DMS53 treated with DMSO at 0.1 percent for 48 hours (cell line): ENCODE results near the gene TUBA4B.
"Not testable (repeated sequence)": the region's sequence is repeated elsewhere in the genome, so short reads cannot be mapped to it uniquely, and the experiment has no call there.

Experiments
- DNase-seq: peaks from one replicate; lab custom pipeline; 2025; ENCODE audit not compliant: unreplicated experiment; lab: John Stamatoyannopoulos, UW

Gene TUBA4B

DNA sequence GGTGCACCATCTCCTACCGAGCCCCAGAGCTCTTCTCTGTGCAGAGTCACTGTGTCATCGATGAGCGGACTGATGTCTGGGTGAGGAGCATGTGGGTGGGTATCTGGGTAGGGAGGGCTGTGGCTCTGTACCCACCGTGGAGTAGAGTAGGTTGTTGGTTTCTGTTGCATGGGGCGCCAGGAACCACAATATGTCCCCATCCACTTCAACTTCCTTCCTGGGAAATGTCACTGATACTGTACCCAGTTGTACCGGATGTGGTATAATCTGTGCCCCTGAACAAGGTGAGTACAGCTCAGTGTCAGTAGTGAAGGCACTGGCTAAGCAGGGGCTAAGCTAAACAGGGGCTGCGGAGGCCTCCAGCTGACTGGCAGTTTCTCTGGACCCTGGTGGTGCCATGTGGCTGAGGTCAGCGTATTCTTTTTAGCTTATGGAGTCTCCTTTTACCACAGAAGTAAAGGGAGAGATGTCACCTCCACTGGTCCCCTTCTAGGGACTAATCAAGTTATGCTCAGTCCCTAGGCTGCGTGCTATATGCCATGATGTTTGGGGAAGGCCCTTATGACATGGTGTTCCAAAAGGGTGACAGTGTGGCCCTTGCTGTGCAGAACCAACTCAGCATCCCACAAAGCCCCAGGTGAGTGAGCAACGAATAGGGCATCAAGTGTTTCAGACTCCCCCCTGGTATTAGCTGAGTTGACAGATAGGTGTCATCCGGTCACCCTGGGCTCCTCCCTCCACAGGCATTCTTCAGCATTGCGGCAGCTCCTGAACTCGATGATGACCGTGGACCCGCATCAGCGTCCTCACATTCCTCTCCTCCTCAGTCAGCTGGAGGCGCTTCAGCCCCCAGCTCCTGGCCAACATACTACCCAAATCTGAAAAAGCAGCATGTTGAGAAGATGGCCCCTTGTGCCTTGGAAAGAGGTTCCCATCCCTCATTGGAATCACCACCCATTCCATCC lies 5.1 kb upstream of the TUBA4B start:
- no peak for DNase-seq

DNA sequence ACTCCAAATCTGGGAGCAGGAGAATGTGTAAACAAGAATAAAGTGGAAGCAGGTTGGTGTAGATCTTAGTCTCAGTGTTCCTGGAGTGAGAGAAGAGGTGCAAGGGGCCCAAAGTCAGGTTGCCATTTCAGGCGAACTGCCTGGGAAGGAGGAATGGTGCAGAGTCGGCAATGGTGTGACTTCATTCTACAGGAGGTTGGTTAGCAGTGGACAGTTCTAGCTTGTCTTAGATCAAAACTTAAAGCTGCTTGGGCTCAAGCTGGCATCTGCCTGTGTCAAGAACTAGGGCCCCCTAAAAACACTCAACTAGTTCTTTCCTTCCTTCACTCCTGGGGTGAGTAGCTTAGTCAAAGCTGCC lies 4.2 kb upstream of the TUBA4B start:
- DNase-seq: no peak

DNA sequence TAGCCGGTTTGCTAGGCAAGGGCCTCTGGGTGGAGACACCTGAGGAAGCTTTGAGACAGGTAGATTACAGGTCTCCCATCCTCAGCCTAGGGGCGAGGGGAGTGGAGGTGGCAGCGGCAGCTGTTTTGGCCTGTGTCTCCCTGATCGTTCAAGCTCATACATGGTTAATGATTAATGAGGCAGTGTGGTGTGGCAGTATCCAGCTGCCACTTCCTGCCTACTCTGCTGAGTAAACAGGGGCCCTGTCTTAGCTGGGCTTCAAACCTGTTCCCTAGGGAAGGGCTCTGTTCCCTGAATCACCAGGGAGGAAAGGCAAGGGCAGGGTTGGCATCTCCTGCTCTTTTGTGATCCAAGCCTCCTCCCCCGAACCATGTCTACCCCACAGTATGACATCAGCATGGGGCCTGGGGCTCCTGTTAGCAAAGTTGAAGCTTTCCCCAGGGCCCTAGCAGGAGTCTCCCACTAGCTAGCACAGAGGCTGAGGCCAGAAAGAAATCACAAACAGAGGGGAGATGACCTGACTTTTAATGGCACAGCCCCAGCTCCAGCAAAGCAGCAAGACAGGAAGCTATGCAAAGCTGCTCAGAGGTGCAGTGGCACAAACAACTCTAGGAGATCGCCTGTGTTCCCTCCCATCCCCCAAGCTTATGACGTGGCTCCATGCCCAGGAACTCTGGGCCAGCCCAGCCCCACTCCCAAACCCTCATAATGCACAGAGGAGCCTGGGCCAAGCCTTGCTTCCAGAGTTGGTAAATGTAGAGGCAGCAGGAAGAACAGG lies 3.7 kb upstream of the TUBA4B start:
- DNase-seq: peak; percentile 95

DNA sequence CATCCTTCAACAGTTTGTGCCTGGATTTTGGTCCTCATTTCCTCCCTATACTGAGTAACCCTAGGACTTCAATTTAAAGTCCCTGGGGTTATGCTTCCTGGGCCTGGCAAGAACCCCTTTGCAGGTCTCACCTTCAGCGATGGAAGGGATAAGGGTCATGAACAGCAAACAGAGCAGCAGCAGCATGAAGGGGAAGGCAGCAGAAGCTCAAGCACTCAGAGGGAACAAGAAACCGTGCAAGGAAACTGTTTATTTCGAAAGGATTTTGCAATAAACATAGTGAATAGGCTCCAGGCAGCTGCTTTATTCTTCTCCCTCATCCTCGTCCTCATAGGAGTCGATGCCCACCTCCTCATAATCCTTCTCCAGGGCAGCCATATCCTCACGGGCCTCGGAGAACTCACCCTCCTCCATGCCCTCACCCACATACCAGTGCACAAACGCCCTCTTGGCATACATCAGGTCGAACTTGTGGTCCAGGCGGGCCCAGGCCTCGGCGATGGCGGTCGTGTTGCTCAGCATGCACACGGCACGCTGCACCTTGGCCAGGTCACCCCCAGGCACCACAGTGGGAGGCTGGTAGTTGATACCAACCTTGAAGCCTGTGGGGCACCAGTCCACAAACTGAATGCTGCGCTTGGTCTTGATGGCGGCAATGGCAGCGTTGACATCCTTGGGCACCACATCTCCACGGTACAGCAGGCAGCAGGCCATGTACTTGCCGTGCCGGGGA lies 2.8 kb upstream of the TUBA4B start:
- peak; percentile 9 for DNase-seq

DNA sequence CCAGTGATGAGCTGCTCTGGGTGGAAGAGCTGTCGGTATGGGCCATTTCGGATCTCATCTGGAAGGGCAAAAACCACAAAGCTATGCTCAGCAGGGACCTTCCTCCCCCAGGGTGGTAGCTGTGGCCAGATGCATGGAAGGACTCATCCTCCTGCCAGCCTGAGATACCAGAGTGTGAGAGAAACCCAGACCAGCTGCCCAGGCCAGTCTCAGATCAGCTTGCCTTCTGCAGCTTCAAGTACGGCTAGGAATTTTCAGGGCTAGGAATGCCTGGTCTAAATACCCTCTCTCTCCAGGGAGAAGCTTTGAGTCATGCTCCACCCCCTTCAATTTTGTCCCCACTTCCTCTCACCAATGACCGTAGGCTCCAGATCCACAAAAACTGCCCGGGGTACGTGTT lies 1.4 kb upstream of the TUBA4B start:
- DNase-seq: no peak

DNA sequence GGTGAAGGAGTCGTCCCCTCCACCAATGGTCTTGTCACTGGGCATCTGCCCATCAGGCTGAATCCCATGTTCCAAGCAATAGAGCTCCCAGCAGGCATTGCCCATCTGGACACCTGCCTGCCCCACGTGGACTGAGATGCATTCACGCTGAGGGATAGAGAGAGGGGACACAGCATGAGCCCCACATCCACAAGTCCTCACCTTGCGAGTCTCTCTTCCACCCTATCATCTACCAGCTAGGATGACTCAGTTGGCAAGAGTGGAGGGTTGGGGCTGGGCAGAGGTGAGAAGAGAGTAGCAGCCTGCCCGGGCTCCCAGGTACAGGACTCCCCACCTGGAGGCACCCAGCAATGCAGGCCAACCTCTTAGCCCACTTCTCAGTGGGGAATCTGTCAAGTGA lies 959 bp upstream of the TUBA4B start:
- DNase-seq: no peak

DNA sequence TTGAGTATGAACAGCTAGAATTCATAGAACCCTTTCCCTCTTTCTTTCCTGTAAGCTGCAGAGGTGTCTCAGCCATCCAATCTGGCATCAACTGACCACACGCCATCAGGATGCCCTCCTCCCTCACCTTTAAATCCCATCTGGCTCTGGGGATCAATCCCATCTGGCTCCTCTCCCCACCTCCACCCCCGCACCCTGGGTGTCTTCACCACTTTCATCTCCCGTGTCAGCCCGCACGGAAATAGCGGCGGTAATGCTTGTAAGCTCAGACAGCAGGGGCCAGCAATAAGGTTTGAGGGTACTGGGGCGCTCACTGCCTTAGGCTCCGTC lies 508 bp upstream of the TUBA4B start:
- DNase-seq: no peak

DNA sequence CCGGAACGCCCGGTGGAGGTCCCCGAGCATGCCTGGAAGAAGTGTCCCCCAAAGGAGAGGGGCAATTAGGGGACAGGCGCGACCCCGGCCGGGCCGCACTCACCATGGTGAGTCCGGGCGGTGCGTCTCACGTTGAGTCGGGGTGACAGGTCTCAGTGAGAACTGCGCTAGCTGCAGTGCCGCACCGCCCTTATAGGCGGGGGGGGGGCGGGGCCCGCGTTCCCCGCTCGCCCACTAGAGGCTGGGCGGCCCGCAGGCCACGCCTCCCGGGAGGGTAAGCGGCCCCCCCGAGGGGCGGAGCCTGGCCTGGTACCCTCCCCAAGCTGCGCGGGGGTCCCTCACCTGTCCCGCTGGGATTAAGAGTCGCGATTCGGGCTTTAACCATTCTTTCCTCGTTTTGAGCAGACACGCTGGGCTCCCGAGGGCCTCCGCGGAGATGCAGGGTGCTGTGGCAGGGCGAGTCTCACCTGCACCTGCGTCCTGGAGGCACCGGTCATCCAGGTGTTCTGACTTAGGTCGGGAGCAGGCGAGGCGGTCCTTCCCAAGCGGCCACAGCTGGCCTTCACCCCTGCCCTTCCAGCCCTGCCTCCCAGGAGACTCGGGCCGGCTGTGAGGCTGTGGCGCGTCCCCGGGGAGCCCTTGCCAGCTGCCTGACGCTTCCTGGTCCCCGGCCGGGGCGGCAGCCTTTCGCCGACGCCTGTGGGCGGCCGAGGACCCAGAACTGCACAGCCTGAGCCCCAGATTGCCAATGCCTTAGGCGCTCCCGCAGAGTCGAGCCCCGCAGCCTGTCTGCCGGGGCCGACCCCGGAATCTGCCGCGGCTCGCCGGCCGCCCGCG lies 928 bp downstream of the TUBA4B start, which contains the start of gene TUBA4A:
Gene TUBA4A, minus strand, starts transcription at position 166 of the 837 bp plus-strand sequence. Its CDS starts 60 bp downstream, at position 106.
- DNase-seq: peak; percentile 69

DNA sequence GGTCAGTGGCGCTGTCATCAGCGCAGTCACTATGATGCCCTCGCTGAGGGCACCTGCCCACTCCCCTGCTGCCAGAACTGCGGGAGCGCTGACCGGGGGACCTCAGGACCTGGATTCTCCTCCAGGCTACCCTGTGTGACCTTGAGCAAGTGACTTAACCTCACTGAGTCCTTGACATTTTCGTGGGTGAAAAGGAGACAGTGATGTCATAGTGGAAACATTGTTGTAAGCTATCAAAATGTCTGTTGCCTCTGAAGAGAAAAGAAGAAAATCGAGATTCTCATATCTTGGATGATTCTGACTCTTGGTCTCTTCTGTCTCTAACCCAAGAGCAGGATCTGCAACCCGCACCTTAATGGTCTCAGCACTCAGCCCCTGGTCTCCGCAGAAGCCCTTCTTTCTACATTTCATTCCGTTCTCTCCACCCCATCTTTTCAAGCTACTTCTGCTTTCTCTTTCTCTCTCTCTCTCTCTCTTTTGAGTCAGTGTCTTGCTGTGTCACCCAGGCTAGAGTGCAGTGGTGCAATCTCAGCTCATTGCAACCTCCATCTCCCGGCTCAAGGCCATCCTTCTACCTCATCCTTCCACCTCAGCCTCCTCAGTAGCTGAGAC lies 1.7 kb downstream of the TUBA4B start:
- no peak for DNase-seq

DNA sequence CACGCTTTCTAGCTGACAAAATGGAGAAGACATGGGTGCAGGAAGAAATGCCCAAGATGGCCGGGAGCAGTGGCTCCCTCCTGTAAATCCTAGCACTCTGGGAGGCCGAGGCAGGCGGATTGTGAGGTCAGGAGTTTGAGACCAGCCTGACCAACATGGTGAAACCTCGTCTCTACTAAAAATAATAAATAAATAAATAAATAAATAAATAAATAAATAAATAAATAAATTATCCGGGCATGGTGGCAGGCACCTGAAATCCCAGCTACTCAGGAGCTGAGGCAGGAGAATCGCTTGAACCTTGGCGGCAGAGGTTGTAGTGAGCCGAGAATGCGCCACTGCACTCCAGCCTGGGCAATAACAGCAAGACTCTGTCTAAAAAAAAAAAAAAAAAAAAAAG lies 5.9 kb downstream of the TUBA4B start:
- DNase-seq: not testable (repeated sequence)

DNA sequence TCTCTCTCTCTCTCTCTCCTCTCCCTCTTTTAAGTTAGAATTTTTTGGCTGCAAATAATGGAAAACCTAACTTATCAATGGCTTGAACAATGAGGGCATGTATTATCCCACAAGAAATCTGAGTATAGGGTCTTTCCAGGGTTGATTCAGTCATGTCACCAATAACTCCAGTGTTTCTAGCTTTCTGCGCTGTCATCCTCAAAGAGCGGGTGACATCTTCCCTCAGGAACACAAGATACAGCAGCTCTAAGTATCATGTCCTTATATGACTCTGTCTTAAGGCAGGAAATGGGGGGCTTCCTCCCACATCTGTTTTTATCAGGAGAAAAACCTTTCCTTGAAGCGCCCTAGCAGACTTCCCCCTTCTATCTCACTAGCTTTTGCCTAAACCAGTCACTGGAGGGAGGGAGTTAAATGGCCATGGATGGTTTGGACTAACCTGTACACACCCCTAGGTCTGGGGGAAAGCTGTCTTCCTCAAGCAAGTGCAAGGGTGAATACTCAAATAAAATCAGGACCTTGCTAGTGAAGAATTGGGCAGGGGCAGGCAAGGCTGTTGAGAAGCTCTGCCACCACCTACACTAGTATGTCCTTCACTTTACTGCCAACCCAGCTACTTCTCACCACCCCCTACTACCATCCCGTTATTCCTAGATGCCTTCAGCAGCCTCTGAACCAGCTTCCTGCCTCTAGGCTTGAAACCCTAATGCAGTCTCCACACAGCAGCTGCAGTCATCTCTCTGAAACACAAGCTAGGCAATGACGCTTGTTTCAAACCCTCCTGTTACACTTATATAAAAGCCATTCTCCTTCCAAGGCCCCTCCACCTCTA lies 8.2 kb downstream of the TUBA4B start:
- DNase-seq: no peak

DNA sequence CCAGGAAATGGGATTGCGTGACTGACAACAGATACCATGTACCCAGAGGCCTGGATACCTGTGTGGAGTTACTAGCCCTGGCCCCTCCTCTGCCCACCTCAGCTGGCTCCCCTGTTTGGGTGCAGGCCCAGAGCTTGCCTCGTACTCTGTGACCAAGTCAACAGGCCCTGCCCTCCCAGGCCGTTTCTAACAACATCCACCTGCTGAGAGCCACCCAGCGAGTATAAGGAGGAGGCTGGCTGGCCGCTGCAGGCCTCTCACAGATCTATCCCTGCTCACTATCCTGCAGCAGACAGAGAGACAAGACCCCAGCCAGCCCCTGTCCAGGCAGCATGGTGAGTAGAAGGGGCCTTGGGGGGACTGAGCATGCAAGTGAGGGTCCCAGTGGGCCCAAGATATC lies 13.2 kb downstream of the TUBA4B start:
- DNase-seq: no peak

DNA sequence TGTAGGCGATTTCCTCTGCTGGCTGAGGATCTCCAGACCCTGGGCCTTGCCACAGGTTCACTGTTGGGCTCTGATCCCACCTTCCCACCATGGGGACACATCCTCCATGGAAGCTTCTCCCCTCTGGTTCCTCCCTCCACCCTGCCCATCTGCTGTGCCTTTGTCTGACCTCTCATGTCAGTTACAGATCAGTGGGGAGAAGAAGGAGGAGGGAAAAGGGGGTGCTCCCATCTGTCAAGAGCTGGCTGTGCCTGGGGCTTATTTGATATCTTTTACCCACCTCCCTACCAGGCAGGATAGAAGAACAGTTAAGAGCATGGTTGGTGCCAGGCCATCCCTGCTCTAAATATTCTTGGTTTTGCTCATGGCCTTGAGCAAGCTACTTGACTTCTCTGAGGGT lies 13.8 kb downstream of the TUBA4B start:
- DNase-seq: no peak

DNA sequence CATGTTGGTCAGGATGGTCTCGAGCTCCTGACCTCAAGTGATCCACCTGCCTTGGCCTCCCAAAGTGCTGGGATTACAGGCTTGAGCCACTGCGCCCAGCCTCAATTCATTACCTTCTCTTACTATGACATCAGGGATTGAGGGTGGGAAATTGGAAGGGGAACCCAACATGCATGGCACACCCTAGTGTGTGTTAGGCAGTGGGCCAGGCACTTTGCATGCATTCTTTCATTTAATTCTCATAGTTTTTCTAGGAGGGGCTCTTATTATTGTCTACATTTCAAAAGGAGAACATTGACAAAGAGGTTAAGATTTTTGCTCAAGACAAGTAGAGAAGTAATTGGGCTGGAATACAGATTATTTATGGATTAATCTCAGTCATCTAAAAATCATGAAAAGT lies 15.3 kb downstream of the TUBA4B start:
- DNase-seq: no peak

DNA sequence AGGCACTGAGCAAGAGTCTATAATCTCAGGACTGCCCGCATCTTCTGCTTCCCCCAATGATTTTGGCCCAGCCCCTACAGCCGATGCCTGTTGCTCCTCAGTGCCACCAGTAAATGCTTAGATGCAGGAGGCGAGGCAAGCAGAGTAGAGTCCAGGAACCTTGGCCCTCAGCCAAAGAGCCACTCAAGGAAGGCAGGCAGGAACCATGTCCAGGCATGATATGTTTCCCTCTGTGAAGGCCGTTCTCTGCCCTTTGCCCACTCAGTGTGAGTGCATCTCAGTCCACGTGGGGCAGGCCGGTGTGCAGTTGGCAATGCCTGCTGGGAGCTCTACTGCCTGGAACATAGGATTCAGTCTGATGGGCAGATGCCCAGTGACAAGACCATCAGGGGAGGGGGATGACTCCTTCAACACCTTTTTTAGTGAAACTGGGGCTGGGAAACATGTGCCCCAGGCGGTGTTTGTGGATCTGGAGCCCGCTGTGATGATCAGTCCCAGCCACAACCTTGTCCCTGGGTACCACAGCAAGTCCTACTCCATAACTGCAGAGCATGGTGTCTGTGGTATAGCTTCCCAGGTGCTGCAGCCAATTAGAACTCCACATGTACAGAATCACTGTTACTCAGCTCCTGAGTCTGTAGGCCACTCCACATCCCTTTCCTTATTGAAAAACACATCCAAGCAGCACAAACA lies 16.5 kb downstream of the TUBA4B start:
- peak; percentile 14 for DNase-seq

DNA sequence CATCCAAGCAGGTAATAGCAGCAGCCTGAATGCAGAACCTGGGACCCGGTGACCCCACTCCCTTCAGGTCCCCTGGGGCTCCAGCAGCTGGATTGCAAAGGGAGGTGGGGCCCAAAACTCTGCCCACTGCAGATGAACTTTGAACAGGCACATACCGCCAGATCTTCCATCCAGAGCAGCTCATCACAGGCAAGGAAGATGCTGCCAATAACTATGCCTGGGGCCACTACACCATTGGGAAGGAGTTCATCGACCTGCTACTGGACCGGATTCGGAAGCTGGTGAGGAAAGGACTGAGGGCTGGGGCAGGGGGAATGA lies 17.0 kb downstream of the TUBA4B start:
- no peak for DNase-seq

DNA sequence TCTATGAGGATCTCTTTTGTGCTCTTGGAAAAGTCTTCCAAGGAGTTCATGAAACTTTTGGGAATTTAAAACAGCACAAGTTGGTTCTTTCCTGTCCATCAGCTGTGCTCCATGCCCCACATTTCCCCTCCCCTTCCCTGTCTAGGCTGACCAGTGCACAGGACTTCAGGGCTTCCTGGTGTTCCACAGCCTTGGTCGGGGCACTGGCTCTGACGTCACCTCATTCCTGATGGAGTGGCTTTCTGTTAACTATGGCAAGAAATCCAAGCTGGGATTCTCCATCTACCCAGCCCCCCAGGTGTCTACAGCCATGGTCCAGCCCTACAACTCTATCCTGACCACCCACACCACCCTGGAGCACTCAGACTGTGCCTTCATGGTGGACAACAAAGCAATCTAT lies 18.0 kb downstream of the TUBA4B start:
- DNase-seq: no peak

DNA sequence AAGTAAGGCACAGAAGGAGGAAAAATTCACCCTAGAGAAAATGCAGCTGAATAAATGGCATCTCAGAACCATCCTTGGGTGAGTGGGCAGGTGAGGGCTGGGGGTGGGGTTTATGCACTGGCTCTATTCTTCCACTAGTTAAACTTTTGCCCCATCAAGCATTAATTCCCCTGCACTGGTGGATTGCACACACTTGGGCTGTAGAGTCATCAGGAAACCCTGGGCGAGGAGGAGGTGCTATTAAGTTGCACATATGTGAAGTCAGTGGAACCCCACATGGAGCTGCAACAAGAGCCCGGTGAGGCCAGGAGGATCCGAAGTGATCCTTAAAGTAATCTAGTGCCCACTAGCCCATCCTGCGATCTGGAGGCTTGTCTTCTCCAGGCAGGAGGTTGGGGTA lies 19.3 kb downstream of the TUBA4B start:
- DNase-seq: no peak

DNA sequence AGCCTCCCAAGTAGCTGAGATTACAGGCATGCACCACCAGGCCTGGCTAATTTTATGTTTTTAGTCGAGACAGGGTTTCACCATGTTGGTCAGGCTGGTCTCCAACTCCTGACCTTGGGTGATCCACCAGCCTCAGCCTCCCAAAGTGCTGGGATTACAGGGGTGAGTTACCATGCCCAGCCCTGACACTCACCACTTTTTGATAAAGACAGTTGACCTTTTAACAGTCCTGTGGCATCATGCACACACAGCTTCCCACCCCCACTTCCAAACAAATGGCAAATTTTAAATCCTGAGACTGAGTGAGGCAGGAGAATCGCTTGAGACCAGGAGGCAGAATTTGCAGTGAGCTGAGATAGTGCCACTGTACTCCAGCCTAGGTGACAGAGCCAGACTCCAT lies 20.0 kb downstream of the TUBA4B start:
- DNase-seq: no peak
